ENCODE results near the gene ZEB1. TPM values are rescaled to one million over a fixed set of nuclear protein-coding genes. Genes with fewer than 3 reads are reported as not detected.

Gene ZEB1
- total and polyA plus RNA-seq, 2 of the 8 experiments (the other 6 are each of a cell fraction or from before 2014, with no cell fraction given) = 0.08 to 0.15 TPM

DNA sequence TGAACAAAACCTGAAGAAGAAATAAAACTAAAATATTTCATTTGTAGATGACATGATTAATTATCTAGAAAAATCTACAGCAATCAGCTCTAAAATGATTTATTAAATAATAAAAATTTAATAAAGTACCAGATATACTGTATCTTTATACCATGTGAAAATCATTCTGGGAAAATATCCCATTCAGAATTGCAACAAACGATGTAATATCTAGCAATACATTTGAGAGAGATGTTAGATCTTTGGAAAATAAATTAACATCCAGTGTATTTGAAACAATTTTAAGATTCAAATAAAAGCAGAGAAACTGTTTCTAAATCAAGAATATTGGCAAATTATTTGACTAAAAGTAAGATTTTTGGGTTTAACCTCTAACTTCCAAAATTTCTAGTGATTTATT, 62.2 kb downstream of the ZEB1 start:
- no peak for TF ChIP-seq BCL11A (IDR thresholded peaks at IDR 0.05; ENCODE audit: low read depth in 2 of 2, low read length in 2 of 2)
- FAIRE-seq (no peak), DNase-seq (ENCODE audit: low read depth in 1 of 2, low spot score in 2 of 2) (no peak)
- Histone ChIP-seq H3K23ac (ENCODE audit: insufficient read length) (no peak overlapping the region), H3K9me3 (ENCODE audit: insufficient read depth in 2 of 2, low read depth in 1 of 2, low read length in 1 of 2) (no peaks in the 10 kb centered on the region), H2AFZ (ENCODE audit: low read length) (no peak overlapping the region), H2BK5ac (ENCODE audit: low read depth, low read length) (no peak overlapping the region), H4K20me1 (replicated peaks in 1 of 2; ENCODE audit: control insufficient read depth in 1 of 2, insufficient read depth in 2 of 2, low read length in 2 of 2) (no peaks in the 10 kb centered on the region), H3K18ac (ENCODE audit: extremely low read depth, low read length) (no peak overlapping the region), H3K4me2 (ENCODE audit: insufficient read depth in 1 of 2, low read depth in 2 of 2, low read length in 2 of 2) (no peak overlapping the region), H2BK20ac (ENCODE audit: low read length) (no peak overlapping the region), H3K9ac (replicated peaks in 1 of 4; ENCODE audit: extremely low read depth in 1 of 4, low read depth in 3 of 4, low read length in 3 of 4) (no peak overlapping the region), H2BK12ac (ENCODE audit: low read depth, low read length) (no peak overlapping the region), H3K27ac (ENCODE audit: low read depth, low read length) (no peak overlapping the region), H3K14ac (ENCODE audit: insufficient read length) (no peak overlapping the region), H3K4ac (replicated peaks; ENCODE audit: insufficient read length, low read depth, low read length) (no peak overlapping the region), H3K27me3 (replicated peaks in 1 of 4; ENCODE audit: control insufficient read depth in 3 of 4, extremely low read depth in 1 of 4, insufficient read depth in 3 of 4, low read length in 3 of 4) (no peaks in the 10 kb centered on the region), H4K5ac (ENCODE audit: insufficient read length, low read depth, low read length) (no peak overlapping the region), H4K91ac (replicated peaks; ENCODE audit: insufficient read length, low read length) (no peak overlapping the region), H3K36me3 (ENCODE audit: control insufficient read depth in 2 of 4, insufficient read depth in 4 of 4, low read length in 3 of 4) (no peaks in the 10 kb centered on the region), H3K79me2 (ENCODE audit: control insufficient read depth in 1 of 2, insufficient read depth in 2 of 2, low read length in 2 of 2) (no peaks in the 10 kb centered on the region), H3K56ac (replicated peaks; ENCODE audit: insufficient read length, low read depth, low read length) (no peak overlapping the region), H3K79me1 (ENCODE audit: low read depth, low read length) (no peaks in the 10 kb centered on the region), H4K8ac (ENCODE audit: extremely low read depth, insufficient read depth, low read length) (no peak overlapping the region), H3K4me1 (replicated peaks in 1 of 4; ENCODE audit: control insufficient read depth in 3 of 4, insufficient read depth in 4 of 4, low read length in 3 of 4) (no peaks in the 10 kb centered on the region), H3K23me2 (ENCODE audit: low read depth, low read length) (no peaks in the 10 kb centered on the region), H2BK120ac (replicated peaks; ENCODE audit: low read depth, low read length) (no peak overlapping the region), H2BK15ac (ENCODE audit: low read length) (no peak overlapping the region), H3K4me3 (ENCODE audit: extremely low read depth in 1 of 4, insufficient read depth in 2 of 4, low read depth in 3 of 4, low read length in 4 of 4) (no peak overlapping the region), H2AK5ac (ENCODE audit: low read depth, low read length) (no peak overlapping the region)
- 89% methylated on average over 1 of the region's 1 CpG; no CpG with 5 or more reads in 1 of the 2 experiments for WGBS, 2 experiments (ENCODE audit: extremely low coverage in 1 of 2, insufficient coverage in 1 of 2, insufficient read length in 1 of 2, insufficient replicate concordance in 2 of 2, low coverage in 1 of 2, low lambda C conversion rate in 2 of 2, missing lambda C conversion rate in 1 of 2)
- CTCF ChIA-PET (ENCODE audit: partially characterized antibody) = no interaction called here
- POLR2A ChIA-PET (ENCODE audit: partially characterized antibody) = no interaction called here
